Measurements from ENCODE around the gene COLGALT1. TPM values are rescaled to one million over a fixed set of nuclear protein-coding genes. Genes with fewer than 3 reads are reported as not detected.

The COLGALT1 gene
- total and polyA plus RNA-seq, 2 of the 8 experiments (the other 6 are each of a cell fraction or from before 2014, with no cell fraction given): 44.7 to 58.1 TPM

- no peak for TF ChIP-seq CHD7 (IDR thresholded peaks at IDR 0.05; ENCODE audit: insufficient replicate concordance, low read length)
- TF ChIP-seq YY1 (IDR thresholded peaks at IDR 0.05; ENCODE audit: low read depth, low read length): no peak
- TF ChIP-seq BCL11A (IDR thresholded peaks at IDR 0.05; ENCODE audit: low read depth in 2 of 2, low read length in 2 of 2): no peak
- TF ChIP-seq CHD1 (IDR thresholded peaks at IDR 0.05; ENCODE audit: low read depth, low read length): no peak
- no peak for TF ChIP-seq CBX5 (IDR thresholded peaks at IDR 0.05; ENCODE audit: low read depth, low read length)
- no peak for TF ChIP-seq POU5F1 (IDR thresholded peaks at IDR 0.05; ENCODE audit: low read depth, low read length)
- no peak for TF ChIP-seq HDAC2 (IDR thresholded peaks at IDR 0.05; ENCODE audit: borderline replicate concordance in 1 of 2, low read depth in 2 of 2, low read length in 2 of 2)
- no peak for TF ChIP-seq PHF8 (conservative IDR thresholded peaks at IDR 0.05; ENCODE audit: low read depth, low read length)
- TF ChIP-seq JUND (IDR thresholded peaks at IDR 0.05; ENCODE audit: low read length): no peak
Observed at GRCh38 chr19:17598953-17599352, 43.5 kb downstream of the COLGALT1 start (continued).
